Measurements from ENCODE around the gene KCNJ6. TPM values are rescaled to one million over a fixed set of nuclear protein-coding genes. Genes with fewer than 3 reads are reported as not detected.
"Not testable (repeated sequence)": the region's sequence is repeated elsewhere in the genome, so short reads cannot be mapped to it uniquely, and the experiment has no call there.

KCNJ6 gene
- total RNA-seq, 4 donors from 2014 or later = 0.62 TPM; not detected in 3

DNA sequence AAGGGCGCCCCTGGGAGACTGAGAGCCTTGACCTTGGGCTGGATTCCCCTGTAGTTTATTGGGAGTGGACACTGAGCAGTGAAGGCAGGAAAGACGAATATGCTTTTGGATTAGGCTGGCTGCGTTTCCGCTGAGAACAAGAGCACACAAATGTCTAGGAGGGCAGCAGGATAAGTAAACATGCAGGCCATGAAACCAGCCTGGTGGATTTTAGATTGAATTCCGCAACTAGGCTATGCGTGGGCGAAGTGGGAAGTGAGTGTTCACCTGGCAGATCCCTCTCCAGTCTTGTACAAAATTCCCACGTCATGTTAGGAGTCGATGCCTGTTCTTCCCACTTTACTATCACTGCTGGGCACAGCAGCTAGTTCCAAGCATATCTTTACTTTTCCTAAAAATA, 21.4 kb upstream of the KCNJ6 start:
- no peaks in the 10 kb centered on the region for H3K27me3 ChIP-seq
- no peak overlapping the region for H3K27ac ChIP-seq
- no peaks in the 10 kb centered on the region for H3K9me3 ChIP-seq
- H3K4me3 ChIP-seq = no peak overlapping the region
- no peaks in the 10 kb centered on the region for H3K36me3 ChIP-seq
- no peak for DNase-seq
- no peak for TF ChIP-seq POLR2A (IDR thresholded peaks at IDR 0.05)
- TF ChIP-seq, protein P1, sequence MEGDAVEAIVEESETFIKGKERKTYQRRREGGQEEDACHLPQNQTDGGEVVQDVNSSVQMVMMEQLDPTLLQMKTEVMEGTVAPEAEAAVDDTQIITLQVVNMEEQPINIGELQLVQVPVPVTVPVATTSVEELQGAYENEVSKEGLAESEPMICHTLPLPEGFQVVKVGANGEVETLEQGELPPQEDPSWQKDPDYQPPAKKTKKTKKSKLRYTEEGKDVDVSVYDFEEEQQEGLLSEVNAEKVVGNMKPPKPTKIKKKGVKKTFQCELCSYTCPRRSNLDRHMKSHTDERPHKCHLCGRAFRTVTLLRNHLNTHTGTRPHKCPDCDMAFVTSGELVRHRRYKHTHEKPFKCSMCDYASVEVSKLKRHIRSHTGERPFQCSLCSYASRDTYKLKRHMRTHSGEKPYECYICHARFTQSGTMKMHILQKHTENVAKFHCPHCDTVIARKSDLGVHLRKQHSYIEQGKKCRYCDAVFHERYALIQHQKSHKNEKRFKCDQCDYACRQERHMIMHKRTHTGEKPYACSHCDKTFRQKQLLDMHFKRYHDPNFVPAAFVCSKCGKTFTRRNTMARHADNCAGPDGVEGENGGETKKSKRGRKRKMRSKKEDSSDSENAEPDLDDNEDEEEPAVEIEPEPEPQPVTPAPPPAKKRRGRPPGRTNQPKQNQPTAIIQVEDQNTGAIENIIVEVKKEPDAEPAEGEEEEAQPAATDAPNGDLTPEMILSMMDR (IDR thresholded peaks at IDR 0.05) = no peak
- intact Hi-C loops (cut with DNase I; ENCODE audit: low total_unique reads) = no loop called here
- H3K4me1 ChIP-seq = no peaks in the 10 kb centered on the region

DNA sequence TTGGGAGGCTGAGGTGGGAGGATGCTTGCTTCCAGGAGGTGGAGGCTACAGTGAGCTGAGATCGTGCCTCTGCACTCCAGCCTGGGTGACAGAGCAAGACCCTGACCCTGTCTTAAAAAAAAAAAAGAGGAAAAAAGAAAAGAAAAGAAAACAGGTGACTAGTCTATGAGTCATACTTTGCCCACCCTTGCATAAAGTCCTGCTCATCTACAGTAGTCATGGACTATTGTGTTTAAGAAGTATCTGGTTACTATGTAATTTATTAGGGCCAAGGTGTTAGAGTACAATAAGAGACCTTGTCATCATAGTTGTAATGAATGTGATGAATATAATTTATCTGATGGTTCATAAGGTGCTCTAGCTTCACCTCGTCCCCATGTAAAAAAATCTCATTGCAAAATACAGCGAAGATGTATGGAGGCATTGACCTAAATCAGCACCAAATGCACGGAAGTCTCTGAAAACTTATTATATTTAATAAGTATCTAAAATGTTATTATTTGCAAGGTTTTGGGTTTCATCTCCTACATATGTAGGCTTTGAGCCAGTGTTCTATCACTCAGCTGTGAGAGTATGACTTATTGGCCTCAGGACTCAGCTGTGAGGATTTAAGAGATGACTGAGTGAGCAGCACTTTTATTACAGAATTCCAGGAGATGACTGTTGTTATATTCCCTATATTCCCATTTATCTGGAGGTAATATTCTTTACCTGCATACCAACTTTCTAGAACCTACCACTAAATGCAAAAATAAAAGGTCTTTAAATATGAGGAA, 19.9 kb upstream of the KCNJ6 start:
- no peak overlapping the region for H3K4me3 ChIP-seq
- no peaks in the 10 kb centered on the region for H3K4me1 ChIP-seq
- DNase-seq = no peak
- no peaks in the 10 kb centered on the region for H3K27me3 ChIP-seq
- H3K27ac ChIP-seq = no peak overlapping the region
- TF ChIP-seq, protein P1 (IDR thresholded peaks at IDR 0.05) = no peak
- no peak for TF ChIP-seq POLR2A (IDR thresholded peaks at IDR 0.05)
- no peaks in the 10 kb centered on the region for H3K9me3 ChIP-seq
- no peaks in the 10 kb centered on the region for H3K36me3 ChIP-seq
- intact Hi-C loops (cut with DNase I; ENCODE audit: low total_unique reads) = no loop called here

DNA sequence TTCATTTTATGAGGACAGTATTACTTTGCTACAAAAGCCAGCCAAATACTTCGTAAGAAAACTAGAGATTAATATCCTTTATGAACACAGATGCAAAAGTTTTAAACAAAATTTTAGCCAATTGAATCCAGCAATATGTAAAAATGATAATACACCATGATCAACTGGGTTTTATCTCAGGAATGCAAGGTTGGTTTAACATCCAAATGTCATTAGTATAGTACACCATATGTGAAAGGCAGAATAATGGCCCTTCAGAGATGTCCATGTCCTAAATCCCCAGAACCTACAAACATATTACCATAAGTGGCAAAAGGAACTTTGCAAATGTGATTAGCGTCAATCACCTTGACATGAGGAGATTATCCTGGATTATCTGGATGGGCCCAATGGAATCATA, 16.7 kb upstream of the KCNJ6 start:
- Histone ChIP-seq H3K36me3 (no peaks in the 10 kb centered on the region), H3K9me3 (no peaks in the 10 kb centered on the region), H3K27me3 (no peaks in the 10 kb centered on the region), H3K4me1 (no peaks in the 10 kb centered on the region), H3K4me3 (no peak overlapping the region), H3K27ac (no peak overlapping the region)
- no peak for DNase-seq
- TF ChIP-seq, protein P1 (IDR thresholded peaks at IDR 0.05) = no peak
- no peak for TF ChIP-seq POLR2A (IDR thresholded peaks at IDR 0.05)
- intact Hi-C loops (cut with DNase I; ENCODE audit: low total_unique reads) = no loop called here

DNA sequence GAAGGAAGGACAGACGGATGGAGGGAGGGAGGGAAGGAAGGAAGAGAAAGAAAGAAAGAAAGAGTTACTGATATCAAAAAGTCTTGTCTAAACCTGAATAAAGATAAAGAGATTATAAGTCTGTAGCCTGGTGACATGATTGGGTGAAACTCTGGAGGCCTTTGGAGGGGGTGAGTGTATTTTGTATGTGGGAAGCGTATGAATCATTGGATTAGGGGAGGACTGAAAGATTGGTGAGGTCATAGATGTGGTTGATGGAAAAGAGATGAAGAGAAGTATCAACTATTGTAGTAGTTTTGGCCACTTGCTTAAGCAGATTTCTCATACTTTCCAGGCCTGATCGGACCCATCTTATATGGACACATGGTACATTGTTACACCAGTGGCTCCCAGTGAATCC, 11.5 kb upstream of the KCNJ6 start:
- H3K9me3 ChIP-seq = no peaks in the 10 kb centered on the region
- no peak for TF ChIP-seq POLR2A (IDR thresholded peaks at IDR 0.05)
- TF ChIP-seq, protein P1 (IDR thresholded peaks at IDR 0.05) = no peak
- H3K27me3 ChIP-seq = no peaks in the 10 kb centered on the region
- H3K27ac ChIP-seq = no peak overlapping the region
- DNase-seq = no peak
- no peaks in the 10 kb centered on the region for H3K4me1 ChIP-seq
- intact Hi-C loops (cut with DNase I; ENCODE audit: low total_unique reads) = no loop called here
- H3K4me3 ChIP-seq = no peak overlapping the region
- H3K36me3 ChIP-seq = no peaks in the 10 kb centered on the region

DNA sequence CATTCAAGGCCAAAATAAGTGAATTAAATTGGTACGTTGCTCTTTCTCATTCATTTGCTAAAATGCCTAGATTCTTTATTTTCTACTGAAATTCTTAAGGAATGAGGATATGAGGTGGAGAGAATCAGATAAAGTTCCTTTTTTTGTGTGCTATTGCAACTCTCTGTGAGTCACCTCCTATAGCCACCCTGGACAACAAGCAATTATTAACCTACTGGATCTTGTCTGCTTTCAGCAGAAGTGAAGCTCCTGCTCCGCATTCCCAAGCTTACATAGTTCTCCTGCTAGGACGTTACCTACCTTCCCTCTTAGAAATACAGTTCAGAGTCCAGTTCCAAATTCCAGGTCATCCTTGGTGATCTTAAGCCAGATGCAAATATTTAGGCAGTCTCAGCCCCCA, 4.8 kb upstream of the KCNJ6 start:
- intact Hi-C loops (cut with DNase I; ENCODE audit: low total_unique reads) = no loop called here
- Histone ChIP-seq H3K27ac (no peak overlapping the region), H3K36me3 (no peaks in the 10 kb centered on the region), H3K4me1 (peaks cover 0 to 5% of the 10 kb centered on the region in 2 donors), H3K4me3 (no peak overlapping the region), H3K9me3 (no peaks in the 10 kb centered on the region), H3K27me3 (peaks cover 4 to 7% of the 10 kb centered on the region in 2 donors)
- DNase-seq = no peak
- TF ChIP-seq, protein P1 (IDR thresholded peaks at IDR 0.05) = no peak
- no peak for TF ChIP-seq POLR2A (IDR thresholded peaks at IDR 0.05)

DNA sequence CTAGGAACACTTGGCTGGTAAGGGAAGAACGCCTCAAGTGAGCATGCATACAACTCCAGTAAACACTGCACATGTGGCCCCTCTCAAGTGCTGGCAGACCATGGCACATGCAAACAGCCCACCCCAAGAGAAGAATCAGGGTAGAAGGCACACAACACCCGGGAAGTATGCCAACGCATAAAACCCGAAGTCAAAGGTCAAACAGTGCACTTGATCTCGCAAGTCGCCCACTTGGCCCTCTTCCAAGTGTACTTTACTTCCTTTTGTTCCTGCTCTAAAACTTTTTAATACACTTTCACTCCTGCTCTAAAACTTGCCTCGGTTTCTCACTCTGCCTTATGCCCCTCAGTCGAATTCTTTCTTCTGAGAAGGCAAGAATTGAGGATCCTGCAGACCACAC, 4.0 kb upstream of the KCNJ6 start:
- H3K27ac ChIP-seq; H3K4me3 ChIP-seq; H3K36me3 ChIP-seq; DNase-seq; intact Hi-C loops (cut with DNase I; ENCODE audit: low total_unique reads); H3K9me3 ChIP-seq: not testable (repeated sequence)
- H3K4me1 ChIP-seq = peaks cover 0 to 13% of the 10 kb centered on the region in 2 donors
- H3K27me3 ChIP-seq = peaks cover 4 to 15% of the 10 kb centered on the region in 2 donors

Measured in uterus (tissue), 4 donors.